KMS-11 (cell line): ENCODE data around the gene PIP4K2A.
A peak's percentile ranks its signal among the peaks of the same experiment; 100 is the strongest.

Experiments
- H2AFZ ChIP-seq: fragments of 200-600 bp; sonication (generic); 2 replicates; pipeline ENCODE4 v1.6.1; 2016; ENCODE audit warnings: antibody characterized with exemption, mixed run types, low read depth
- H3K27ac ChIP-seq: fragments of 200-600 bp; sonication (generic); 2 replicates; pipeline ENCODE4 v1.6.1; 2016; ENCODE audit warnings: mild to moderate bottlenecking, mixed run types
- H3K27me3 ChIP-seq: fragments of 200-600 bp; sonication (generic); 2 replicates; pipeline ENCODE4 v1.6.1; 2017; ENCODE audit warnings: mild to moderate bottlenecking, low read depth, mixed run types, moderate library complexity; ENCODE audit not compliant: insufficient read depth
- H3K36me3 ChIP-seq: fragments of 200-600 bp; sonication (generic); 2 replicates; pipeline ENCODE4 v1.6.1; 2017; ENCODE audit warnings: mild to moderate bottlenecking, mixed run types; ENCODE audit not compliant: insufficient read depth
- H3K4me1 ChIP-seq: fragments of 200-600 bp; sonication (generic); 2 replicates; pipeline ENCODE4 v1.6.1; 2016; ENCODE audit warnings: mild to moderate bottlenecking, low read depth, mixed run types; ENCODE audit not compliant: poor library complexity, severe bottlenecking
- H3K4me2 ChIP-seq: fragments of 200-600 bp; sonication (generic); 2 replicates; pipeline ENCODE4 v1.7.0; 2016; ENCODE audit warnings: mild to moderate bottlenecking, mixed run types
- H3K4me3 ChIP-seq: fragments of 200-600 bp; sonication (generic); IDR thresholded peaks from 2 replicates; pipeline ENCODE4 v1.6.1; 2017; ENCODE audit warnings: low read depth, low read length, mixed read lengths; ENCODE audit not compliant: insufficient read depth
- H3K79me2 ChIP-seq: fragments of 200-600 bp; sonication (generic); 2 replicates; pipeline ENCODE4 v1.6.1; 2016; ENCODE audit warnings: low read depth, mixed run types; ENCODE audit not compliant: insufficient read depth
- H3K9ac ChIP-seq: fragments of 200-600 bp; sonication (generic); 2 replicates; pipeline ENCODE4 v1.6.1; 2016; ENCODE audit warnings: mild to moderate bottlenecking, mixed run types
- H4K20me1 ChIP-seq: fragments of 200-600 bp; sonication (generic); 2 replicates; pipeline ENCODE4 v1.6.1; 2016; ENCODE audit warnings: mild to moderate bottlenecking, mixed run types; ENCODE audit not compliant: insufficient read depth
- TF ChIP-seq, protein P1 (sequence below): fragments of 200-600 bp; sonication (generic); conservative IDR thresholded peaks from 2 replicates; pipeline ENCODE4 v1.6.1; 2017; ENCODE audit warnings: low read depth, mild to moderate bottlenecking, antibody characterized with exemption, low read length, moderate library complexity, mixed read lengths

The PIP4K2A gene

GRCh38 chr10:22699976-22700375, 14.4 kb downstream of the PIP4K2A start:
- Histone ChIP-seq H3K27me3 (no peaks in the 10 kb centered on the region), H3K27ac (peak overlapping the region; percentile 9; the same call in 1 of the 2 replicates), H3K79me2 (peaks cover 98% of the 10 kb centered on the region), H3K36me3 (no peaks in the 10 kb centered on the region), H3K4me2 (peak overlapping the region; percentile 80; the same call in 1 of the 2 replicates), H3K9ac (no peak overlapping the region), H3K4me1 (peaks cover 66% of the 10 kb centered on the region), H4K20me1 (peaks cover 12% of the 10 kb centered on the region), H3K4me3 (no peak overlapping the region), H2AFZ (no peak overlapping the region)
- TF ChIP-seq, protein P1, sequence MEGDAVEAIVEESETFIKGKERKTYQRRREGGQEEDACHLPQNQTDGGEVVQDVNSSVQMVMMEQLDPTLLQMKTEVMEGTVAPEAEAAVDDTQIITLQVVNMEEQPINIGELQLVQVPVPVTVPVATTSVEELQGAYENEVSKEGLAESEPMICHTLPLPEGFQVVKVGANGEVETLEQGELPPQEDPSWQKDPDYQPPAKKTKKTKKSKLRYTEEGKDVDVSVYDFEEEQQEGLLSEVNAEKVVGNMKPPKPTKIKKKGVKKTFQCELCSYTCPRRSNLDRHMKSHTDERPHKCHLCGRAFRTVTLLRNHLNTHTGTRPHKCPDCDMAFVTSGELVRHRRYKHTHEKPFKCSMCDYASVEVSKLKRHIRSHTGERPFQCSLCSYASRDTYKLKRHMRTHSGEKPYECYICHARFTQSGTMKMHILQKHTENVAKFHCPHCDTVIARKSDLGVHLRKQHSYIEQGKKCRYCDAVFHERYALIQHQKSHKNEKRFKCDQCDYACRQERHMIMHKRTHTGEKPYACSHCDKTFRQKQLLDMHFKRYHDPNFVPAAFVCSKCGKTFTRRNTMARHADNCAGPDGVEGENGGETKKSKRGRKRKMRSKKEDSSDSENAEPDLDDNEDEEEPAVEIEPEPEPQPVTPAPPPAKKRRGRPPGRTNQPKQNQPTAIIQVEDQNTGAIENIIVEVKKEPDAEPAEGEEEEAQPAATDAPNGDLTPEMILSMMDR, result no peak

- Histone ChIP-seq H3K4me2 (no peak overlapping the region), H3K27me3 (no peaks in the 10 kb centered on the region), H3K79me2 (peaks cover 100% of the 10 kb centered on the region), H3K9ac (no peak overlapping the region), H3K36me3 (no peaks in the 10 kb centered on the region), H3K4me1 (peaks cover 60% of the 10 kb centered on the region), H2AFZ (no peak overlapping the region), H4K20me1 (peaks cover 12% of the 10 kb centered on the region), H3K4me3 (no peak overlapping the region), H3K27ac (no peak overlapping the region)
- TF ChIP-seq, protein P1, result no peak
These were observed 15.4 kb downstream of the PIP4K2A start for GRCh38 chr10:22698941-22699440.

GRCh38 chr10:22697800-22698199, 16.6 kb downstream of the PIP4K2A start:
- H3K9ac ChIP-seq, result no peak overlapping the region
- no peak overlapping the region for H3K4me3 ChIP-seq
- H3K4me2 ChIP-seq, result no peak overlapping the region
- no peaks in the 10 kb centered on the region for H3K36me3 ChIP-seq
- H3K27me3 ChIP-seq, result no peaks in the 10 kb centered on the region
- H2AFZ ChIP-seq, result no peak overlapping the region
- TF ChIP-seq, protein P1, result no peak
- no peak overlapping the region for H3K27ac ChIP-seq
- H3K4me1 ChIP-seq, result peaks cover 54% of the 10 kb centered on the region
- peaks cover 100% of the 10 kb centered on the region for H3K79me2 ChIP-seq
- H4K20me1 ChIP-seq, result peaks cover 12% of the 10 kb centered on the region

GRCh38 chr10:22697101-22697500, 17.3 kb downstream of the PIP4K2A start:
- H3K27me3 ChIP-seq, result no peaks in the 10 kb centered on the region
- H3K27ac ChIP-seq, result no peak overlapping the region
- peaks cover 47% of the 10 kb centered on the region for H3K4me1 ChIP-seq
- H3K36me3 ChIP-seq, result no peaks in the 10 kb centered on the region
- H4K20me1 ChIP-seq, result peaks cover 12% of the 10 kb centered on the region
- peaks cover 100% of the 10 kb centered on the region for H3K79me2 ChIP-seq
- H3K9ac ChIP-seq, result no peak overlapping the region
- no peak overlapping the region for H2AFZ ChIP-seq
- no peak overlapping the region for H3K4me3 ChIP-seq
- TF ChIP-seq, protein P1, result no peak
- no peak overlapping the region for H3K4me2 ChIP-seq
